Measurements from ENCODE around the gene FILIP1.

DNA sequence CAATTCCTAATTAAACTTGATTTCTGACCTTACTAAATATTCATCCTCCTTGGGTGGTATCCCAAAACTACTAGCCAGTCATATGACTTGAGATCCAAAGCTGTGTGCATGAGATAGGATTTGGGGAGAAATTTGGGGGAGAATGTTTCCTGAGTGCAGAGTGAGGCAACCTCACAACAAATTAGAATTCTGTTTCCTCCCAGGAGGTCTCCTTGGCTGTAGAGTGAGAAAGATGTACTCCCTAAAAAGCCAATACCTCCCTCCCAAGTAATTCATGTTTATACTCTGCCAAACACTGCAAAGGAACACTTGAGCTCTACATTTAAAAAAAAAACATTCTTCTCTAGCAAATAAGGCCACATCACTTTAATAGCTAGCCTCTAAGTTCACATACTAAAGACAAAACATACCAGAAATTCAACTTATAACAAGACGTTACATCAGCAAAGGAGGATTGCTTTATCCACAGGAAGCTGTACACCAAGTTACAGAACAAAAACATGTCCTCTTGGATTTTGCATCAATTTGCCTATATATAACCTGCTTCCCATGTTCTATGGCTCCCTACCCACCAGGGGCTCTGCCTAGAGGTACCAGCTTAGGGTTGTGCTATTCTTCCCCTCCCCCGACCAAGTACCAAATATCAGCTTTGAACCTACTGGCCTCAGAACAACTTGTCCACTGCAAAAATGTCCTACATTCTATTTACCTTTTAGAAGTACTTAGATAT, 193.6 kb downstream of the FILIP1 start:
- TF ChIP-seq POLR2AphosphoS5 (IDR thresholded peaks at IDR 0.05; ENCODE audit: low read depth, low read length) (no peak), REST (IDR thresholded peaks at IDR 0.05; ENCODE audit: insufficient read depth in 1 of 2, low read depth in 2 of 2, low read length in 2 of 2) (no peak), TAF1 (IDR thresholded peaks at IDR 0.05; ENCODE audit: borderline replicate concordance, insufficient read depth, low read length) (no peak)

Measured in PFSK-1 (cell line).